Measurements from ENCODE around the gene KCNE4. TPM values are rescaled to one million over a fixed set of nuclear protein-coding genes. Genes with fewer than 3 reads are reported as not detected.

The KCNE4 gene
- total RNA-seq, 2 experiments from 2014 or later, result not detected

DNA sequence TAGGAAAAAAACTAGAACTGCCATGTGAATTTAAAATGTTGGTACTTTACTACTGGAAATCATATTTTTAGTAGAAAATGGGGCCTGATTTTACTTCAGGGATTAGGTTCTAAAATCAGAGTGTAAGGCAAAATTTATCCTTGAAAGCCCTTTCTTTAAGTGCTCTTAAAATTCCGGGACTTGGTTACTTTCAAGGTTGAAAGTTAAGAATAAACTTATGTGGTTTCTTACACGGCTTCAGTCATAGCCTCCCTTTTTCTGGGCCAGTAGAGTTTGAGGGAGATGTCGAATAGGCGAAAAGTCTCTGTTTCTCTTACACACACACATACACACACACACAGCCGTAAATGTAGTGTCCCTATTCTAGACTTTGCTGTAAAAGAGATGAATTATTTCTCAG lies 13.1 kb downstream of the KCNE4 start:
- no peaks in the 10 kb centered on the region for H3K4me1 Mint-ChIP-seq (ENCODE audit: low read depth)
- H3K27me3 ChIP-seq (ENCODE audit: control insufficient read depth in 1 of 2, insufficient read depth in 2 of 2, low read length in 2 of 2), result no peaks in the 10 kb centered on the region
- no peaks in the 10 kb centered on the region for H3K9me3 Mint-ChIP-seq
- no peaks in the 10 kb centered on the region for H3K9me3 ChIP-seq (ENCODE audit: control insufficient read depth in 1 of 2, insufficient read depth in 1 of 2, low read length in 2 of 2)
- ChIA-PET POLR2A (no interaction called here), CTCF (no interaction called here)
- H3K4me3 ChIP-seq (ENCODE audit: low read length), result no peak overlapping the region
- H3K36me3 Mint-ChIP-seq (ENCODE audit: low read depth), result no peaks in the 10 kb centered on the region
- intact Hi-C loops (cut with DNase I, micrococcal nuclease), result no loop called here
- H3K27me3 Mint-ChIP-seq, result peaks cover 8% of the 10 kb centered on the region
- H3K4me3 Mint-ChIP-seq, result no peak overlapping the region
- ATAC-seq (ENCODE audit: poor library complexity), result no peak
- H3K27ac Mint-ChIP-seq, result no peak overlapping the region
- no peak for DNase-seq
- H3K4me1 ChIP-seq (ENCODE audit: insufficient read depth, low read length), result no peaks in the 10 kb centered on the region
- H3K27ac ChIP-seq (ENCODE audit: low read depth in 1 of 2, low read length in 2 of 2), result no peak overlapping the region
- H3K36me3 ChIP-seq (ENCODE audit: insufficient read depth, low read length), result no peaks in the 10 kb centered on the region
- no peak for TF ChIP-seq CTCF (IDR thresholded peaks at IDR 0.05)

GRCh38 chr2:223066721-223067120 lies 14.7 kb downstream of the KCNE4 start:
- Histone ChIP-seq H3K27ac (ENCODE audit: low read depth in 1 of 2, low read length in 2 of 2) (no peak overlapping the region), H3K27me3 (ENCODE audit: control insufficient read depth in 1 of 2, insufficient read depth in 2 of 2, low read length in 2 of 2) (no peaks in the 10 kb centered on the region), H3K36me3 (ENCODE audit: insufficient read depth, low read length) (no peaks in the 10 kb centered on the region), H3K9me3 (ENCODE audit: control insufficient read depth in 1 of 2, insufficient read depth in 1 of 2, low read length in 2 of 2) (no peaks in the 10 kb centered on the region), H3K4me1 (ENCODE audit: insufficient read depth, low read length) (no peaks in the 10 kb centered on the region), H3K4me3 (ENCODE audit: low read length) (no peak overlapping the region)
- POLR2A ChIA-PET, result no interaction called here
- ATAC-seq (ENCODE audit: poor library complexity) (no peak), DNase-seq (no peak)
- Mint-ChIP-seq H3K4me1 (ENCODE audit: low read depth) (no peaks in the 10 kb centered on the region), H3K9me3 (no peaks in the 10 kb centered on the region), H3K36me3 (ENCODE audit: low read depth) (no peaks in the 10 kb centered on the region), H3K27ac (no peak overlapping the region), H3K27me3 (no peaks in the 10 kb centered on the region), H3K4me3 (no peak overlapping the region)
- TF ChIP-seq CTCF (IDR thresholded peaks at IDR 0.05), result no peak
- intact Hi-C loops (cut with DNase I, micrococcal nuclease), result no loop called here
- CTCF ChIA-PET, result interaction anchor here (0.7 kb wide), 1 partner anchor 16 kb away, joined by 3 read pairs; no protein-coding TSS in a partner anchor

- no peak for DNase-seq
- CTCF ChIA-PET, result no interaction called here
- no peaks in the 10 kb centered on the region for H3K36me3 ChIP-seq (ENCODE audit: insufficient read depth, low read length)
- Mint-ChIP-seq H3K27ac (no peak overlapping the region), H3K4me3 (no peak overlapping the region), H3K9me3 (no peaks in the 10 kb centered on the region), H3K36me3 (ENCODE audit: low read depth) (no peaks in the 10 kb centered on the region), H3K27me3 (no peaks in the 10 kb centered on the region), H3K4me1 (ENCODE audit: low read depth) (no peaks in the 10 kb centered on the region)
- H3K27me3 ChIP-seq (ENCODE audit: control insufficient read depth in 1 of 2, insufficient read depth in 2 of 2, low read length in 2 of 2), result no peaks in the 10 kb centered on the region
- H3K4me1 ChIP-seq (ENCODE audit: insufficient read depth, low read length), result no peaks in the 10 kb centered on the region
- TF ChIP-seq CTCF (IDR thresholded peaks at IDR 0.05), result no peak
- no peak for ATAC-seq (ENCODE audit: poor library complexity)
- POLR2A ChIA-PET, result no interaction called here
- H3K4me3 ChIP-seq (ENCODE audit: low read length), result no peak overlapping the region
- intact Hi-C loops (cut with DNase I, micrococcal nuclease), result no loop called here
- H3K27ac ChIP-seq (ENCODE audit: low read depth in 1 of 2, low read length in 2 of 2), result no peak overlapping the region
- H3K9me3 ChIP-seq (ENCODE audit: control insufficient read depth in 1 of 2, insufficient read depth in 1 of 2, low read length in 2 of 2), result no peaks in the 10 kb centered on the region
Observed at GRCh38 chr2:223068071-223068470, 16.1 kb downstream of the KCNE4 start.
